ENCODE measurements around the gene GPR75.

Gene GPR75

GRCh38 chr2:53863538-53864227, 3.9 kb upstream of the GPR75 start (continued):
- TF ChIP-seq, protein P1, sequence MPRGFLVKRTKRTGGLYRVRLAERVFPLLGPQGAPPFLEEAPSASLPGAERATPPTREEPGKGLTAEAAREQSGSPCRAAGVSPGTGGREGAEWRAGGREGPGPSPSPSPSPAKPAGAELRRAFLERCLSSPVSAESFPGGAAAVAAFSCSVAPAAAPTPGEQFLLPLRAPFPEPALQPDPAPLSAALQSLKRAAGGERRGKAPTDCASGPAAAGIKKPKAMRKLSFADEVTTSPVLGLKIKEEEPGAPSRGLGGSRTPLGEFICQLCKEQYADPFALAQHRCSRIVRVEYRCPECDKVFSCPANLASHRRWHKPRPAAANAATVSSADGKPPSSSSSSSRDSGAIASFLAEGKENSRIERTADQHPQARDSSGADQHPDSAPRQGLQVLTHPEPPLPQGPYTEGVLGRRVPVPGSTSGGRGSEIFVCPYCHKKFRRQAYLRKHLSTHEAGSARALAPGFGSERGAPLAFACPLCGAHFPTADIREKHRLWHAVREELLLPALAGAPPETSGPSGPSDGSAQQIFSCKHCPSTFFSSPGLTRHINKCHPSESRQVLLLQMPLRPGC (tag by site-specific recombination; IDR thresholded peaks at IDR 0.05) = no peak
- TF ChIP-seq EGR2 (tag by site-specific recombination; IDR thresholded peaks at IDR 0.05; ENCODE audit: low read depth) = no peak
- TF ChIP-seq ZNF514 (tag by site-specific recombination; IDR thresholded peaks at IDR 0.05) = no peak
- TF ChIP-seq KLF9 (tag by site-specific recombination; IDR thresholded peaks at IDR 0.05; ENCODE audit: low read depth) = no peak
- no peak for TF ChIP-seq ZNF391 (tag by site-specific recombination; IDR thresholded peaks at IDR 0.05; ENCODE audit: borderline replicate concordance, low read depth)
- TF ChIP-seq ZNF214 (tag by site-specific recombination; IDR thresholded peaks at IDR 0.05; ENCODE audit: borderline replicate concordance) = no peak
- TF ChIP-seq AEBP2 (tag by site-specific recombination; IDR thresholded peaks at IDR 0.05; ENCODE audit: borderline replicate concordance) = no peak
- no peak for TF ChIP-seq ZBTB10 (tag by site-specific recombination; IDR thresholded peaks at IDR 0.05)
- no peak for TF ChIP-seq BCL11A (tag by site-specific recombination; IDR thresholded peaks at IDR 0.05; ENCODE audit: low read depth)

DNA sequence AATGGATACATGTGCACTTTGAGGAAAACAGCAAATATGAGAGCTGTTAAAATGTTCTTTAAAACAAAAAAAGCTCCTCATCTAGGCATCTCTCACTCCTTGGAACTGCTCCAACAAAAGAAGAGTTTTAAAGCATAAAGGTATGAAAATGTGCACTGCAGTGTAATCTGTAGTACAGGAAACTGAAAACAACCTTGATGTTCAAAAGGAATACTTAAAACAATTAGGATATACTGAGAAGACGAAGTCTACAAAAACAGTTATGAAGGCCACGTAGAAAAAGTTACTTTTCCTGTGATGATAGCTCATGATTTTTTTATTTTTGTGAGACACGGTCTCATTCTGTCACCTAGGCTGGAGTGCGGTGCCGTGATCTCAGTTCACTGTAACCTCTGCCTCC, 2.1 kb upstream of the GPR75 start:
- ChIA-PET POLR2A (no interaction called here), CTCF (no interaction called here)
- H3K27ac ChIP-seq (ENCODE audit: extremely low read depth, low read depth, low read length) = no peak overlapping the region
- H3K9me3 ChIP-seq (ENCODE audit: control insufficient read depth, insufficient read depth, low read depth, low read length) = no peaks in the 10 kb centered on the region
- TF ChIP-seq ZNF416 (tag by site-specific recombination; IDR thresholded peaks at IDR 0.05) (no peak), ZNF426 (tag by site-specific recombination; IDR thresholded peaks at IDR 0.05) (no peak), ZNF169 (tag by site-specific recombination; IDR thresholded peaks at IDR 0.05) (no peak), ZNF341 (tag by site-specific recombination; IDR thresholded peaks at IDR 0.05; ENCODE audit: low read depth) (no peak), ZBTB21 (tag by site-specific recombination; IDR thresholded peaks at IDR 0.05) (no peak), ZNF488 (tag by site-specific recombination; IDR thresholded peaks at IDR 0.05) (no peak), ZFP3 (tag by site-specific recombination; IDR thresholded peaks at IDR 0.05; ENCODE audit: low read depth) (no peak), ZNF596 (tag by site-specific recombination; IDR thresholded peaks at IDR 0.05) (no peak), ZNF266 (tag by site-specific recombination; IDR thresholded peaks at IDR 0.05; ENCODE audit: low read depth) (no peak), ZNF311 (tag by site-specific recombination; IDR thresholded peaks at IDR 0.05; ENCODE audit: borderline replicate concordance) (no peak)
- TF ChIP-seq, protein P2, sequence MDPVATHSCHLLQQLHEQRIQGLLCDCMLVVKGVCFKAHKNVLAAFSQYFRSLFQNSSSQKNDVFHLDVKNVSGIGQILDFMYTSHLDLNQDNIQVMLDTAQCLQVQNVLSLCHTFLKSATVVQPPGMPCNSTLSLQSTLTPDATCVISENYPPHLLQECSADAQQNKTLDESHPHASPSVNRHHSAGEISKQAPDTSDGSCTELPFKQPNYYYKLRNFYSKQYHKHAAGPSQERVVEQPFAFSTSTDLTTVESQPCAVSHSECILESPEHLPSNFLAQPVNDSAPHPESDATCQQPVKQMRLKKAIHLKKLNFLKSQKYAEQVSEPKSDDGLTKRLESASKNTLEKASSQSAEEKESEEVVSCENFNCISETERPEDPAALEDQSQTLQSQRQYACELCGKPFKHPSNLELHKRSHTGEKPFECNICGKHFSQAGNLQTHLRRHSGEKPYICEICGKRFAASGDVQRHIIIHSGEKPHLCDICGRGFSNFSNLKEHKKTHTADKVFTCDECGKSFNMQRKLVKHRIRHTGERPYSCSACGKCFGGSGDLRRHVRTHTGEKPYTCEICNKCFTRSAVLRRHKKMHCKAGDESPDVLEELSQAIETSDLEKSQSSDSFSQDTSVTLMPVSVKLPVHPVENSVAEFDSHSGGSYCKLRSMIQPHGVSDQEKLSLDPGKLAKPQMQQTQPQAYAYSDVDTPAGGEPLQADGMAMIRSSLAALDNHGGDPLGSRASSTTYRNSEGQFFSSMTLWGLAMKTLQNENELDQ (tag by site-specific recombination; IDR thresholded peaks at IDR 0.05; ENCODE audit: low read depth) = no peak
- no peak overlapping the region for H3K4me3 ChIP-seq (ENCODE audit: low read depth, low read length)
- H3K36me3 ChIP-seq (ENCODE audit: control insufficient read depth in 2 of 2, insufficient read depth in 1 of 2, low read length in 2 of 2) = peaks cover 15 to 35% of the 10 kb centered on the region in 2 experiments
- H3K4me1 ChIP-seq (ENCODE audit: control insufficient read depth, insufficient read depth, low read length) = no peaks in the 10 kb centered on the region
